CD4-positive, alpha-beta T cell treated with Interleukin-4 for 4 hours (primary cell): Measurements from ENCODE around the gene NIPAL4.

ENCODE experiments used
- DNase-seq: peaks from one replicate; pipeline ENCODE4 v3.0.0-alpha.2; 2020

Gene NIPAL4

GRCh38 chr5:157486221-157486681, 26.2 kb downstream of the NIPAL4 start:
- no peak for DNase-seq

GRCh38 chr5:157486861-157487260, 26.8 kb downstream of the NIPAL4 start:
- DNase-seq, result no peak

GRCh38 chr5:157487358-157487757, 27.3 kb downstream of the NIPAL4 start:
- no peak for DNase-seq

- no peak for DNase-seq
These were observed 31.5 kb downstream of the NIPAL4 start for GRCh38 chr5:157491471-157491995.

- DNase-seq, result no peak
These were observed 32.9 kb downstream of the NIPAL4 start for GRCh38 chr5:157492886-157493285.

- no peak for DNase-seq
These were observed 34.3 kb downstream of the NIPAL4 start for GRCh38 chr5:157494178-157494832.

GRCh38 chr5:157496864-157497263, 36.9 kb downstream of the NIPAL4 start:
- DNase-seq, result no peak

- DNase-seq, result no peak
These were observed 38.0 kb downstream of the NIPAL4 start for GRCh38 chr5:157497875-157498611.

GRCh38 chr5:157502143-157502647, 42.2 kb downstream of the NIPAL4 start:
- DNase-seq, result no peak

- DNase-seq, result no peak
These were observed 44.0 kb downstream of the NIPAL4 start for GRCh38 chr5:157504053-157504452.

- no peak for DNase-seq
These were observed 45.5 kb downstream of the NIPAL4 start for GRCh38 chr5:157505496-157505895.

GRCh38 chr5:157506066-157506590, 46.1 kb downstream of the NIPAL4 start:
- no peak for DNase-seq

- DNase-seq, result no peak
These were observed 47.2 kb downstream of the NIPAL4 start for GRCh38 chr5:157506981-157507780.

- no peak for DNase-seq
These were observed 49.1 kb downstream of the NIPAL4 start for GRCh38 chr5:157509093-157509492.

GRCh38 chr5:157509587-157509986, 49.6 kb downstream of the NIPAL4 start:
- no peak for DNase-seq

- no peak for DNase-seq
These were observed 50.7 kb downstream of the NIPAL4 start for GRCh38 chr5:157510682-157511081.

- DNase-seq, result peak; percentile 43
These were observed 51.9 kb downstream of the NIPAL4 start for GRCh38 chr5:157511651-157512644.

- DNase-seq, result no peak
These were observed 53.2 kb downstream of the NIPAL4 start for GRCh38 chr5:157513182-157513581.

- no peak for DNase-seq
These were observed 55.0 kb downstream of the NIPAL4 start for GRCh38 chr5:157514974-157515373.

GRCh38 chr5:157516006-157516405, 56.0 kb downstream of the NIPAL4 start:
- DNase-seq, result peak; percentile 17

- no peak for DNase-seq
These were observed 56.8 kb downstream of the NIPAL4 start for GRCh38 chr5:157516626-157517325.
